ENCODE measurements around the gene ENOX2. TPM values are rescaled to one million over a fixed set of nuclear protein-coding genes. Genes with fewer than 3 reads are reported as not detected.

The ENOX2 gene
- total RNA-seq, 1 donor from 2014 or later: 8.1 TPM

DNA sequence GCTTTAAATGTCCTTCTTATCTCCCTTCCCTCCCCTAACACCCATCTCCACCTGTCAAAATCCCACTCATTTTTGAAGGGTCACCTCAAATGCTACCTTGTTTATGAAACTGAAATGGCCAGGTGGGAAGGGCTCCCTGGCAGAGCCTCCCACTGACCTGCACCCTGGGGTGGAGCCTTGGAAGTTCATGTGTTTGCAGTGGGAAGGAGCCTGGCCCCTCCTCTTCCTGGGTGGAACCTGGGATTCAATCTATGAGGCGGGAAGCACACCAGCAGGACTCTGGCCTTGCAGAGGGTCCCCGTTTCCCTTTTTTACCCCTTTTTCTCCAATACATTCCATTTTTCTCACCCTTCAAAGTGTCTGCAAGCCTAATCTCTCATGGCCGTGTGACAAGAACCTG, 197.4 kb downstream of the ENOX2 start:
- no peak overlapping the region for H3K4me3 ChIP-seq (ENCODE audit: low read depth, low read length)
- TF ChIP-seq, protein P1, sequence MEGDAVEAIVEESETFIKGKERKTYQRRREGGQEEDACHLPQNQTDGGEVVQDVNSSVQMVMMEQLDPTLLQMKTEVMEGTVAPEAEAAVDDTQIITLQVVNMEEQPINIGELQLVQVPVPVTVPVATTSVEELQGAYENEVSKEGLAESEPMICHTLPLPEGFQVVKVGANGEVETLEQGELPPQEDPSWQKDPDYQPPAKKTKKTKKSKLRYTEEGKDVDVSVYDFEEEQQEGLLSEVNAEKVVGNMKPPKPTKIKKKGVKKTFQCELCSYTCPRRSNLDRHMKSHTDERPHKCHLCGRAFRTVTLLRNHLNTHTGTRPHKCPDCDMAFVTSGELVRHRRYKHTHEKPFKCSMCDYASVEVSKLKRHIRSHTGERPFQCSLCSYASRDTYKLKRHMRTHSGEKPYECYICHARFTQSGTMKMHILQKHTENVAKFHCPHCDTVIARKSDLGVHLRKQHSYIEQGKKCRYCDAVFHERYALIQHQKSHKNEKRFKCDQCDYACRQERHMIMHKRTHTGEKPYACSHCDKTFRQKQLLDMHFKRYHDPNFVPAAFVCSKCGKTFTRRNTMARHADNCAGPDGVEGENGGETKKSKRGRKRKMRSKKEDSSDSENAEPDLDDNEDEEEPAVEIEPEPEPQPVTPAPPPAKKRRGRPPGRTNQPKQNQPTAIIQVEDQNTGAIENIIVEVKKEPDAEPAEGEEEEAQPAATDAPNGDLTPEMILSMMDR (conservative IDR thresholded peaks at IDR 0.05; ENCODE audit: low read depth, low read length): no peak
- DNase-seq (ENCODE audit: low read depth): no peak

DNA sequence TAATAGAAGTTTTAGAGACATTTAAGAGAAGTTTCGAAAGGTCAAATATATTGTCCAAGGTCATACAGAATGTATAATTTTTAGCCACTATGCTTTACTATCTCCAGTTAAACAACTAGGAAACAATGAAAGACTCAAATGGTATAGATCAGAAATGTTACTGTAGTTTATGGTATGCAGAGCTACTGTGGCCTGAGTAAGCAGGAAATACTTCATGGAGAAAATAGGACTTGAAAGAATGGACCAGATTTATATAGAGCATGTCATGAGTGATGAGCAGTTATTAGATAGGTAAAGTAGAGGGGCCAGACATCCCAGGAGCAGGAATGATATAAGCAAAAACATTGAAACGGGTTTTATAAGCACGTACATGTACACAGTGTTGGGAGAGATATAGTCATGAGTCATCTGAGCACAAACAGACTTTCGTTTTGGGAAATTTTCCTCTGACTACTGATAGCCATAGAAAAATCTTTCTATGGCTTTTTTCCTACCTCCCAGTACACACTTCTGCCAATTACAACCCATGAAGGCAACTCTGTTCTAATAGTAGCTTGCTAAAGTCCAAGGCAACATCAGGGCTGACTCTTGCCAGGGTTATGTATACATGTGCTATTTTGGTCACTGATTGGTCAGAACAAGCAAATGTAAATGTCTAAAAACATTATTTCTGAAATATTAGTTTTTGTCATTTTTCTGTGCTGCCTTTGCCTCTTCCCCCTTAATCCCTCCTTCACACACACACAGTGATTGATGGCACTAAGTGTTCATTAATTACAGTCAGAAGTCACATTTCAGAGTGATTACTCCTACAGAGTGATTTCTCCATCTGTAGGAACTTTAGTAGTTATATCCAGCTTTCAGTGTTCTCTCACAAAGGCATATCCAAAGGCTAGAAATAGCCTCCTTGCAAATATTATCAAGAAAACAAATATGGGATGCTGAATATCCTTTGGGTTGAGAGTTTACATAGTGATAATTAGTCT, 198.7 kb downstream of the ENOX2 start:
- TF ChIP-seq, protein P1 (conservative IDR thresholded peaks at IDR 0.05; ENCODE audit: low read depth, low read length): no peak
- no peak for DNase-seq (ENCODE audit: low read depth)

DNA sequence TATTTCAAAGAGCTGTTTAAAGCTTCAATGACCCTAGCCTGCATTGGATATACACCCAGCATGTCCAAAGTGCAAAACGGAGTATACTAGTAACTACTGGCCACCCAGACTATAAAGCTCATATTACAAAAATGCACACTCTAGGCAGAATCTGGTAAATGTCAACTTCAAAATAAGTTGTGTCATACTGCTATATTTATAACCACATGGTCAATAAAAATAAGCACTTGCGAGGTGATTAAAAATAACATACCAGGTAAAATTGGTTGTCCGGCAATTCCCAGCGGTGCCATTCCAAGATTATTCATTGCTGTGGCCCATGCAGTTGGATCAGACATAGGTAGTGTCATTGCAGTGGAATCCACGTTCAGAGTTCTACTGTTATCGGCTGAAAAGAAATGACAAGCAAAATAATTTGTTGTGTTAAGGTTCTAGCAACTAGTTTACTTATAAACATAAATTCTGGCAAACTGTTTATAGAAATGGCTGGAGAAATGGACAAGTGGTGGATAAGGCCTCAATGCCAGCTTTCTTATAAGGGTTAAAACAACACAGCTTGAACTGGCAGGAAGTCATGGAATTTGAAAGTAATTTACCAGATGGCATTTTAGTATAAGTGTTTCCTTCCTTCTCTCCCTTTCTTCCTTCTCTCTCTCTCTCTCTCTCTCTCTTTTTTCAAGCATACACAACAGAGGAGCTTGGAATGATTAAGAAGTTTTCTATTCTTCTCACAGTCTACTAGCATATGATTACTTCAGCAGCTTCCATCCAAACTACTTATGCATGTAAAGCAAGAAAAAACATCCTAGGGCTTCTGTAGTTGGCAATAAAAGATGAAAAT, 199.9 kb downstream of the ENOX2 start:
- TF ChIP-seq, protein P1 (conservative IDR thresholded peaks at IDR 0.05; ENCODE audit: low read depth, low read length): no peak
- no peak for DNase-seq (ENCODE audit: low read depth)
- no peak overlapping the region for H3K4me3 ChIP-seq (ENCODE audit: low read depth, low read length)

More for the DNA sequence above, 198.7 kb downstream of the ENOX2 start:
- no peak overlapping the region for H3K4me3 ChIP-seq (ENCODE audit: low read depth, low read length)

DNA sequence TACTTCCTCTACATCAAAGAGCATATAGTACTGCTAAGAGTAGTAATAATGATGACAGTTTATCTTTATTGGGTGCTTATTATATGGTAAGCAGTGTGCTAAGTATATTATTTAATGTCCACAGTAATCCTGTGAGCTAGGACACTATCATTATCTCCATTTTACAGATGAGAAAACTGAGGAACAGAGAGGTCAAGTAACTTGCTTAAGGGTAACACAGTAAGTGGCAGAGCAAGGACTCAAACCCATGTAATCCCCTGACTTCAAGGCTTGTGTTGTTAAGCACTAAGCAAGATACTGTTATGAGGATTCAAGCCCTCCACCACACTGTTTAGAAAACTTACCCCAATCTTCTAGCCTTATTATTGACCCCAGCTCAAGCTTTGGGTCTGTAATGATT, 202.4 kb downstream of the ENOX2 start:
- TF ChIP-seq, protein P1 (conservative IDR thresholded peaks at IDR 0.05; ENCODE audit: low read depth, low read length): no peak
- no peak for DNase-seq (ENCODE audit: low read depth)
- H3K4me3 ChIP-seq (ENCODE audit: low read depth, low read length): no peak overlapping the region

DNA sequence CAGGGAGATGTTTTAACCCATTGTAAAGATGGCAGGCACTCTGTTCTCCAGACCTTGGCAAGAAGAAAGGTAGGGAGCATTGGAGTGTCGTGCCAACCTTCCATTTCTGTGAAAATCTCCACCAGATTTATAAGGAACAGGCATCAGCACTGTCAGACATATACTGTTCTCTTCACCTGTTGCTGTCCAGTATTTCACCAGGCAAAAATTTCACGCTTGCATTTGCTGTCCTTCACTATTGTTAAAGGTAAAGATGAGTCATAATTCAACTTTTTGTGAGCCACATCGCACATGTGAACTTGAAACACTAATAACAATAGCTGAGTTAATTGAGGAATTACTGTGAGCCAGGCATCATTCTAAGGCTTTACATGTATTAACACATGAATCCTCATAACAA, 203.4 kb downstream of the ENOX2 start:
- TF ChIP-seq, protein P1 (conservative IDR thresholded peaks at IDR 0.05; ENCODE audit: low read depth, low read length): no peak
- DNase-seq (ENCODE audit: low read depth): no peak
- H3K4me3 ChIP-seq (ENCODE audit: low read depth, low read length): no peak overlapping the region

DNA sequence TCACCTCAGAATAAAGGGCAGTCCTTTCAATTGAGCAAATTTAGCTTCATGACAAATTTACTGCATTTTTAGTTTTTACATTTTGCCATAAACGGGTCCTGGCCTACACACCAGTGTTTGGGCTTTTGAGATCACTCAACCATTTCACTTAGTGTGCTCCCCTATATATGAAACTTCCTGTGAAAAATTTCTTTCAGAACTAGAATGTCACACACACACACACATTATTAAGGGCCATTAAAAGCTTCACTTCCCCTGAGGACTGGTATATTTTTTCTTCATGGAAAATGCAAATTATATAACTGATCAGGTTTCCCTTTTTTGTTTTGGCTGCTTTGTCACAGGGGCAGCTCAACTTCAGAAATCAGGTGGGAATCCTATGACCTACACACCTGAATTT, 206.5 kb downstream of the ENOX2 start:
- TF ChIP-seq, protein P1 (conservative IDR thresholded peaks at IDR 0.05; ENCODE audit: low read depth, low read length): no peak
- DNase-seq (ENCODE audit: low read depth): no peak
- no peak overlapping the region for H3K4me3 ChIP-seq (ENCODE audit: low read depth, low read length)

Measured in epithelial cell of proximal tubule (primary cell).